ENCODE data around the gene TMEM126B. TPM values are rescaled to one million over a fixed set of nuclear protein-coding genes. Genes with fewer than 3 reads are reported as not detected.
A peak's percentile ranks its signal among the peaks of the same experiment; 100 is the strongest.

The TMEM126B gene
- total RNA-seq, 1 donor from 2014 or later, result 47.3 TPM

DNA sequence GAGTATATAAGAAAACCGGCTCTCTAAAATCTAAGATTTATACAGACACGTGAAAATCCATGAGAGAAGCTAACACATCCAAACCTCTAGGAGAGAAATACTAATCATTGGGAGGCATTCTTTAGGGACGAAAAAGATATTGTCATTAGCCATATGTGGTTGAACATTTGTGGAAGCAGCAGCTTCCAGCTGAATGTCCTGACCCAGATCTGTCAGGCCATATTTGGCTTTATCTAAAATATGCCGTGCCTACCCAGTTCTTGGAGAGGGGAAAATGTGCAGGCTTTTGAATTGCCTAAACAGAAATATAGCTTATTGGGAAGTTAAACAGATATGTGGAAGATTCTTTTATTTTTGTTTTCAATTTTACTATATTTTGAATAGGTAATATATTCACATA lies 51.2 kb downstream of the TMEM126B start:
- no peak for DNase-seq (ENCODE audit: low spot score in 2 of 2)
- FAIRE-seq, result no peak

DNA sequence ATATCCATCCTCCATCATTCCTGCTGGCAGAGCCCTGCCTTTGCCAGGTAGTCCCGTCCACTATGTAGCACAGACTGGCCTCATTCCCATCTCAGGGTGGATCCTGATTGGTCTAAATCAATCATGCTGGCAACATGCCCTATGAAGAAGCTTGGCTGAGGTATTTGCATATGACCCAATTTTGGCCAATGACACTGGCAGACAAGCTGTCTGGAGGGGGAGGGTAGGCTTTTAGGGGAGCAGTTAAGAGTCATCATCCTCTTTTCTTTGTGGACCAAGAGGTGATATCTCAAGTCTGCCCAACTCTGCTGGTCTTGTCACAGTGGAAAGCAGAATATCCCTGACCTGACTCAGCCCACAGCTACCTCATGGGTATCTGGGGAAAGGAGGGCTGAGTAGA lies 52.5 kb downstream of the TMEM126B start:
- no peak for FAIRE-seq
- no peak for DNase-seq (ENCODE audit: low spot score in 2 of 2)

DNA sequence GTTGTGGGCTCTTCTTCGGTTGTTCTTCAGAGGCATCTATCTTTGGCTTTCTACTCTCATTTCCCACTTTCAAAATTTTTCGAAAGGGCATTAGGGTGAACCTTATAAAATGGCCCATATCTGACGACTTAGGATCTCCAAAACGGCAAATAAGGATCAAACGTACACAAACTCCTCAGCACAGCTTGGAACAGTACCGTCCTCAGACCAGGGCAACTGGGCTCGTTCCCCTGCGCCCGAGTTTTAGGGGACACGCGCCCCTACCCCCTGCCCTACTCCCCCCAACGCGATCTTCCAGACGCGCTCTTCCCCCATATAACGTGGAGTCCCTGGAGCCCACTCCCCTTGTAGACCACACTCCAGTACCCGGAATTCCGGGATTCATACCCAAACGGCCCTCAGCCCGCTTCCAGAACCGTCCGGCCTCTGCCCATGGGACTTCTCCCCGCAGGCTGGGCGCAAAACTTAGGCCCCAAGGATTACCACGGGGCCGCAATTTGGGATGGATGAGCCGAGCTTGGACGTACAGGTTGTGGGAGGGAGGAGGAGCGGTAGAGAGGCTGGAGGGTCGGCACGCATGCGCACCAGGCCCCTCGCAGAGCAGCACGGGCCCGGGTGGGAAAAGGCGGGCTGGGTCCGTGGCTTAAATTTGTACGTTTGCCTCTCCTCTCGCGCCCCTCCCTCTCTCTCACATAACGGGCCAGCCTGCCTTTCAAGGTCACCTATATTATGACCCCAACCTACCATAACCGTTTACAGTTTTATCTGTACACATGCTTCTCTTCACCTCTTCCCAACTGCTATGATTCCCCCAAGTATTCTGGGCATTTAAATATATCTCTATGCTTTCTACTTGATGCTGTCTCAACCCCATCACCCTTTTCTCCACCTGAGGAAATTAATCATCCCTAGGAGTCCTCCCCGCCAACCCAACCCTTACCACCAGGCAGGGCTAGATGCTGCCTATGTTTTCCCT lies 54.2 kb downstream of the TMEM126B start:
- no peak for FAIRE-seq

DNA sequence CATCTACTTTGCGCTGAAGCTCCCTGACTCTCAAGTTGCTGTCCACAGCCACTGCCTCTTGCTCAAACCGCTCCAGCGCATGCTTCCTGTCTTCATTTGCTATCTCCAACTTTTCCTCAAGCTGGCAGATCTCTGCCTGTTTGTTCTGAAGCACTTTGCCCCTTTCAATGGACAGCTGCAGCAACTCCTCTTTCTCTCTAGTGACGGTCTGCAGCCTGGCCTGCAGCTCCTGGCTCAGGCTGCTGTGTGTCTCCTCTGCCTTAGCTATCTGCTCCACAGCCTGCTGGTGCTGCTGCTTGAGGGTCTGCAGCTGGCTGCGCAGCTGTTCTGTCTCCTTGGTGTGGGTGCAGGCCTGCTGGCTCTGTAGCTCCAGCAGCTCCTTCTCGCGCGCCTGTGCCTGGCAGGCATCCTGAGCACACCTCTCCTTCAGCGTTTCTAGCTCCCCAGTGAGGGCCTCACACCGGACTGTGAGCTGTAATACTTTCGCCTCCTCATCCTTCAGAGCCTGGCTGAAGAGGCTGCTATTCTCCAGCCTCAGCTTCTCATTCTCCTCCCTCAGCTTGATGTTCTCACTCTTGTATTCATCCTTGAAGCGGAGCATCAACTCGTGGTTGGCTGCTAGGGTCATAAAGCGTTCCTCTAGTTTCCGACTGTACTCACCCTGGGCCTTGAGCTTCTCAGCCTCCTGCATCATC lies 56.9 kb downstream of the TMEM126B start:
- FAIRE-seq (no peak), DNase-seq (ENCODE audit: low spot score in 2 of 2) (no peak)

More for the DNA sequence above, 54.2 kb downstream of the TMEM126B start:
- DNase-seq (ENCODE audit: low spot score in 2 of 2), result peak in 1 of 2 donors; percentile 40

DNA sequence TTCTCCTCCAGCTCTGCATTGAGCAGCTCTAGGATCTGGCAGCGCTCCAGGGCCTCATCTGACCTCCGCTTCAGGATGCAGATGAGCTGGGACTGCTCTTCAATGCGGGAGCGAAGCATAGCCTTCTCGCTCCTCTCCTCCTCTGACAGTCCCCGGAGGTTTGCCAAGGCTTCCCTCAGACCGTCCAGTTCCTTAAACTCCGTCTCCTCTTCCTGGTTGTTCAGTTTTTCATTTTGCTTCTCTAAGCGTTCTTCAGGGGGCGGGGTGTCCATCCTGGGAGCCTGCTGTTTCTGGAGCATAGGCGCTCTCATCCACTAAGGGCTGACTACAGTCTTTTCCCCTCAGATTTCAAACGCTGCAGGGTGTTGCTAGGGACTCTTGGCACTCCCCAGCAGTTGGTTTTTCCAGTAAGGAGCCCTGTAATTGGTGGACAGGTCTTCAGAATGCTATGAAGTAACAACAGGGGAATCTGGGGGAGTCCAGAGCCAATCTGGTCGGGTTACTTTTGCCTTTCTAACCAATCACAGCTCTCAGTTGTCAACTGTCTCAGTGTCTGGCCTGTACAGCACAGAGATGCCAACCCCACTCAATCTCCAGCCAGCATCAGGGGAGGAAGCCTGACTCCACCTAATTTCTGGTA lies 57.5 kb downstream of the TMEM126B start, which contains the start of gene CCDC89:
Gene CCDC89 (minus strand): TSS at position 376 of the 640 bp plus-strand sequence. CDS start 65 bp downstream, at position 311.
- peak; percentile 59 to 73 for DNase-seq (ENCODE audit: low spot score in 2 of 2)
- no peak for FAIRE-seq

Other genes with a start within 250 kb of the TMEM126B start
- 174 TPM for gene DLG2, start 1.2 kb upstream of the TMEM126B start, total RNA-seq
- gene TMEM126A, start 19.4 kb downstream of the TMEM126B start, total RNA-seq, result 33.8 TPM
- gene CREBZF, start 36.5 kb downstream of the TMEM126B start, total RNA-seq, result 78.3 TPM
- 0.41 TPM for gene CCDC89, start 57.6 kb downstream of the TMEM126B start, total RNA-seq
- gene SYTL2, start 182.5 kb downstream of the TMEM126B start, total RNA-seq, result 4.9 TPM
- not detected for gene CCDC83, start 226.8 kb downstream of the TMEM126B start, total RNA-seq

All from frontal cortex (tissue), 4 donors.